Stimulated activated CD8-positive, alpha-beta memory T cell treated with anti-CD3 and anti-CD28 coated beads, Interleukin-7, amount 100 ng/mL, for 24 hours (primary cell): ENCODE measurements around the gene NKG7.
A peak's percentile ranks its signal among the peaks of the same experiment; 100 is the strongest.

Experiments used
- DNase-seq: peaks from one replicate; pipeline ENCODE4 v3.0.0-alpha.2; 2020; ENCODE audit warnings: low read depth

Gene NKG7

DNA sequence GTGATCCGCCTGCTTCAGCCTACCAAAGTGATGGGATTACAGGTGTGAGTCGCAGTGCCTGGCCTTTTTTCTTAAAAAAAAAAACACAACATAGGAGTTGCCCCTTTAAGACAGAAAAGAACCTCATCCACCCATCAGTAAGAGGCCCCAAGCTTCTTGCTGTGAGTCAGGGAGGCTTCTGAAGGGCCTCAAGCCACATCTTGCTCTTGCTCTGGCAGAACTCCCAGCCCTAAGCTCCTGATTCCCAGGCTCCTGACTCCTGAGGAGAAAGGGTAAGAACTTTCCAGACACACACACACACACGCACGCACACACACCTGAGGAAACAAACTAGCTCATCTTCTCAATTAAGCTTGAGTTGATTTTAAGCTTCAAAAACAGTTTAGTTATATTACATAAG lies 13.2 kb downstream of the NKG7 start:
- DNase-seq: no peak

DNA sequence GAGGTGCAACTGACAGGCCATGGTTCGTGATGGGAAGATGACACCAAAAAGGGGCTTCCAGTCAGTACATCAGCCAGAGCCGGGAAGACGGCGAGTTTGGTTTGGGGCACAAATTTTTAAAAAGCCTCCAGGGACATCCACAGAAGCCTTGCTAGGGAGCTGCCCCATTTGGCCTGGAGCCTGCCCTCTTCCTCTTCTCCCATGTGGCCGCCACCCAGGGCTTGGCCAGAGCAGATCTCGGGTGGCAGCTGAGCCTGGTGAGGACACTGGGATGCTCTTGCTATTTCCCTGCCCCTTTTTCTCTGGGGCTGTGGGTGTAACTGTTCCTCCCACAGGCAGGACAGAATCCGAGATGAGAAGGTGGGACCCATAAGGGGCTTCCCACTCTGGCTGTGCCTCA lies 14.5 kb downstream of the NKG7 start:
- DNase-seq: no peak

DNA sequence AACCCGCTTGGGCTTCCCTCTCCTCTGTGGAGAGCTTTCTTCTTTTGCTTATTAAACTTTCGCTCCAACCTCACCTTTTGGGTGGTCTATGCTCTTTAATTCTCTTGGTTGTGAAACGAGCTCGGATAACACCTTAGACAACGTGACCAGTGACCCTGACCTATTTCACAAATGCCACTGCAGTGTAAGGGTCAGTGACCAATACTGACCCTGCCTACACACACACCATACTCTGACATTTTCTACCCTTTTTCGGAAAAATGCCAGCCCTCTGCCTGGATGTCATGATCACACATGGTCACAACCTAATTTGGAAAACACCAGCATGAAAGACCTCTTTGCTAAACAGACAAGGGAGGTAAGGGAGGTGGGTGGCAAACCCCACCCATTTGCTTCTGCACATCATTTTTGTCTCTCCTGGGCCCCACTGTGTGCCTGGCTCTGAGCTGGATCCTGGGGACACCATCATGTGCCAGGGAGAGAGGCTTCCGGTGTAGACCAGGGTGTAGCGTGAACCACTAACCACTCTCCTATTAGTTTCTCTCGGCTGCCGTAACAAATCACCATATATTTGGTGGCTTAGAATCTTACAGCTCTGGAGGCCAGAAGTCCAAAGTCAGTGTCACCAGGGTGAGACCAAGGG lies 16.2 kb downstream of the NKG7 start:
- no peak for DNase-seq

DNA sequence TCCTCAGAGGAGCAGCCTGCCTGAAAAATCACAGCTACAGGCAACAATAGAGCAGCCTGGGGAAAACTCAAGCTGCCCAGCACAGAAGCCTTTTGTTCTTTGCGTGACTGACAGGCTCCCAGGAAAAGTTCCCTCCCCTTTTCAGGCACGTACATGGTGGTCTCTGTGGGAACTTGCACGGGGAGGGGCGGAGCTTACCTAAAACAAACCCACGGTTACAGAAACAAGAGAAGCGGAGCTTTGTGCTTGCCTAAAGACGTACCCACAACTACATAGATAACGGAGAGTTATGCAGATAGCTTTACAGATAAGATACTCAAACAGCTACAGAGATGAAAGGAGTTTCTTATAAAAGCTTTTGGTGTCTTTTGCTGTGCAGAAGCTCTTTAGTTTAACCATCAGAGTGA lies 17.7 kb downstream of the NKG7 start:
- DNase-seq: no peak

DNA sequence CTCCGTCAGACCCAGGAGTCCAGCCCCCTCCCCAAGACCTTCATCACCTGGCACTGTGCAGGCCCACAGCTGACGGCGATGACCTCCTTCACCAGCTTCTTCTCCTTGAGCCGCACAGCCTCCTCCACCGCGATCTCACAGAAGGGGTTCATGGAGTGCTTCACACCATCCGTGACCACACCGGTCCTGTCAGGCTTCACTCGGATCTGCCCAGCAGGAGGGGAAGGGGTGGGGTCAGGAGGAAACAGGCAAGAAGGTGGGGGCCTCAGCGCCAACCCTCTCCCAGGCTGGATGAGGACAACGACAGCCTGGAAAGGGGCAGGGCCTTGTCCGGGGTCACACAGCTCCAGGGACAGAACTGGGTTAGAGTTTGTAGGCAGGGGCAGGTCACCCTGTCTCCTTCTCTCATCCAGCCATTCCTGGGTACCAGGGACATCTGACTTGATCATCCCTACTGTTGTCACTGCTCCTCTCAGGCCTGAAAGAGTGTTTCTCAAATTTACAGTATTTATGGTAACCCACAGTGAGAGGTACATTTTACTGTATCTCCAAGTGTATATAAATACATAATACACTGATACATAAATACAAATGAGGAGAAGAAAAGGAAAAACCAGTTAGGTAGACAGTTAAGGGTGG lies 18.2 kb downstream of the NKG7 start:
- DNase-seq: no peak

DNA sequence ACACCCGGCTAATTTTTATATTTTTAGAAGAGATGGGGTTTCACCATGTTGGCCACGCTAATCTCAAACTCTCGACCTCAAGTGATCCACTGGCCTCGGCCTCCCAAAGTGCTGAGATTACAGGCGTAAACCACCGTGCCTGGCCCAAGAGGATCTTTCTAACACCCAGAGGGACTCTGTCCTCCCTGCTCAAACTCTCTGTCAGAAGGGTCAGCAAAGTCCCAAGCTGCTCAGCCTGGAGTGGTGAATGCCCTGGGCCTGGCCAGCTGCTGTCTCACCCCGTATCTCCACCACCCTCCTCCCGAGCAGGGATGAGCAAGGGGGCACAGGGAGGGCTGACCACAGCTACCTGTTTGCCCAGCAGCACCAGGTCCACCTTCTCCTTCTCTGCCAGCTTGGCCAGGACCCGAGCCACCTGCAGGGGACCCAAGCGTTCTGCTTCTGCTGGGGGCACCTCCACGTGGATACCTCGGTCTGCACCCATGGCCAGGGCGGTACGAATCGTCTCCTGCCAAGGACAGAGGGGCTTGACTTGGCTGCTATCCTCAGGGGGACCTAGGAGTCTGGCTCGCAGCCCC lies 19.6 kb downstream of the NKG7 start:
- no peak for DNase-seq

DNA sequence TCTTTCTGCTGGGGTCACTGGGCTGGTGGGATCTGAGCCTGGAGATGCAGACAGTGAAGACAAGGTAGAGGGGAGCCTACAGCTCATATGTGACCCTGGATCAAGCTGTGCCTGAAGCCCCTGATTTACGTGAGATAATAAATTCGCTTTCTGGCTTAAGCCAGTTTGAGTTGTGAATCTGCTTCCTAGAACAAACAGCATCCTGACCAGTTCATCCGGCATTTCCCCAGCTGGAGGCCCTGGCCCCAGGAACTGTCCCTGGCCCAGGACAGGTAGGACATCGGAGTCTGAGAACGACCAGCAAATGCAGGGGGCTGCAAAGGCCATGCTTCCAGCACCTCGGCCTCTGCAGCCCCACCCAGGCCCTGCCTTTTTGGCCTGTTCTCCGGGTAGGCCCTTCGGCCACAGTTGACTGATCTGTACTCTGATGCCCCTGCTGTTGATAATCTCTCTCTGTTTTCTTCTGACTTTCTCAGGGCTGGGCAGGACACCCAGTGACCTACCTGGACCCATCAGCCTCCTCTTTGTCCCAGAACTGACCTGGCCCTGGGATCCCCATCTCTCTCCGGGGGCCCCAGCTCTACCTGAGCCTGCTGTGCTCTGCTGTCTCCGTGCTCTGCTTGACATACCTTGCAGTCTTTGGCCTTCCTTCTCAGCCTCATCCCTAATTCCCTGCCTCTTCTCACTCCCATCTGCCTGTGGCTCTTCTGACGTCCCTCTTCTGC lies 21.0 kb downstream of the NKG7 start:
- DNase-seq: no peak

DNA sequence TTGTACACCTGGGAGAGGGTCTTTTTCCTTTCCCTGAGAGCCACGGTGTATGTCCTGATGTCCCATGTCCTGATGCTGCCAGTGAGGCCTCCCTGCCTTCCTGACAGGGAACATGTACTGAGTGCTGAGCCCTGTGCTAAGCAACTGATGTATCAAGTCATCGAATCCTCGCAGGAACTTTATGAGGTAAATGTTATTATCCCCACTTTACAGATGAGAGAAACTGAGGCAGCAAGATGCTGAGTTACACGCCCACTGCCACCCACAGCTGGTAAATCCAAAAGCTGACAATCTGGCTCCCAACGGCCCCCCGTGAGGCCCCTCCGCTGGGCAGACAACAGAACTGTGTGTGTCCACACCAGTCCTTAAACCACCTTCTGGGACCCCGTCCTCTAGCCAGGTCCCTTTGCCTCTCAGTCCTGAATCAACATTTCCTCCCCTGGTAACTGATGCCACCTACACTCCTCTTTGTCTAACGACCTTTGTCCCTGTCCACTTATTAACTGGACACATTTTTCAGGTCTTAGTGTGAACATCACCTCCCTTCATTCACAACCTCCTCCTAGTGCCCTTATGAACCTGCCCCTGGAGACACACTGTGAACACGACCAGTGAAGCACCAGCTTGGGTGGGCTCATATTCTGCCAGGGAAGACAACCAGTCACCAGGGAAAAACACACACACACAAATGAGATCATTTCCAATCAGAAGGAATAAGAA lies 25.1 kb downstream of the NKG7 start:
- DNase-seq: no peak

DNA sequence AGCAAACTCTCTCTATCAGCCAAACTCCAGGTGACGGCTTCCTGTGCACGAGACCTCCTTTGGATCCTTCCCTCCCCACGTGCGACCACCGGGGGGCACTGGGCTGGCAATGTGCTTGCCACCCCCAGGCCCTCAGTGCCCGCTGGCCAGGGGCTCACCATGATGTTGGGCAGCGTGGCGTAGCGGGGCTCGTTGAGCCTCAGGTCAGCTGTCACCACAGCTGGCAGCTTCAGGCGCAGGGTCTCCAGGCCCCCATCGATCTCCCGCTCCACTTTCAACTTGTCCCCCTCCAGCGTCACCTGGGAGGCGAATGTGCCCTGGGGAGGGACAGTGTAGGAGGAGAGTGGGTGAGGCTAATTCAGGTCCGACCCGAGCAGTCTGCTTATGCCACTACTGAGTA lies 25.7 kb downstream of the NKG7 start:
- no peak for DNase-seq

DNA sequence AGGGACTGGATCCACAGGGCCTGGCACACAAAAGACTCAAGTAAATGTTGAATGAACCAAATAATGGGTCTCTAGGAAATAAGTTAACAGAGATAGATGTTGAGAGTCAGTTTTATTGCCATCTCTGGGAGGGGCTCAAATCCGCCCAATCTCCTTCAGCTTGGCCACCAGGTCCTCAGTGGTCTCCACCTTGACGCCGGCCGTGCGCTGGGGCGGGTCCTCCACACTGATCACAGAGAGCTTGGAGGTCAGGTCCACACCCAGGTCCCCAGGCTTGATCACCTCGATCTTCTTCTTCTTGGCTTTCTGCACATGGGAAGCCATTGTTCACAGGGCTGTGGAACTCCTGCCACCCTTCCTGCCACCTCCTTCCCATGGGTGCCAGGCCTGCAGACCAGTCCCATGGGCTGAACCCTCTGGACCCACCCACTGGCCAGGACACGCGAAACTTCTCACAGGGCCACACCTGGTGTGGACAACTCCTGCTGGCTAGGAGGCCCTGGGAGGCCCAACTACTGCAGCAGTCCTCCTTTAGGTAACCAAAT lies 27.3 kb downstream of the NKG7 start:
- no peak for DNase-seq

DNA sequence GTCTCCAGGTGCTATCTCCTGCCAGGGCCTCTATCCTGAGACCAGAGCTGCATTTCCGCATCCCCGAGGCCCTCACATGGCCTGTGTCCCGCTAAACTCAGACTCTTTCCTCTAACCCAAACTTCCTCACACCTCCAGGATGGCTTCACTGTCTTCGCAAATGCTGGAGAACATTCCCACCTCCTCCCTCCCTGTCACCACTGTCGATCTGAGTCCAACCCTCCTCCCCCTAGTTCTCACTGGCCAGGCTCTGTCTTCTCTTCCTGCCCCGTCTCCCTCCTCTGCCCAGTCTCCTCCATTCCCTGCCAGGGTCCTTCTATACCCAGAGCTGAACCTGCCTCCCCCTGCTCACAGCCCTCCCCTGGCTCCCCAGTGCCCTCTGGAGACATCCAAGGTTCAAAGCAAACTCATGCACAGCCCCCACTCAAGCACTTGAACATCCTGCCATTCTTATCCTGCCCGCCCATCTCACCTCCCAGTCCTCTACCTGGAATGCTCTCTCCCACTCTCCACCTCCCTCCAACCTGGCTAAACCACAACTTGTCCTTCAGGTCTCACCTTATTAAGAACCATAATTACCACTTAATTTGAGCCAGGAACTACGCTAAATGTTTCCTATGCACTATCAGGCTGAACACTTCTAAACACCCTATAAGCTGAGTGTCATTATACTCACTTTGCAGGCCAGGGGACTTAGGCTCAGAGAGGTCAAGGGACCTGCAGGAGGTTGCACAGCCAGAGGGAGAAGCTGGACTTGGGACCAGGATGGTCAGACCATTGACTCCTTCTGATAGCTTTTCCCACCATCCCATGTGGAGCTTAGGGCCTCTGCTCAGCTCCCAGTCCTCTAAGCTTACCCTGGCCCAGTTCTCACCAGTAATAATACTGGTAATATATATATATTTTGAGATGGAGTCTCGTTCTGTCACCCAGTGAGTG lies 29.6 kb downstream of the NKG7 start:
- DNase-seq: no peak

DNA sequence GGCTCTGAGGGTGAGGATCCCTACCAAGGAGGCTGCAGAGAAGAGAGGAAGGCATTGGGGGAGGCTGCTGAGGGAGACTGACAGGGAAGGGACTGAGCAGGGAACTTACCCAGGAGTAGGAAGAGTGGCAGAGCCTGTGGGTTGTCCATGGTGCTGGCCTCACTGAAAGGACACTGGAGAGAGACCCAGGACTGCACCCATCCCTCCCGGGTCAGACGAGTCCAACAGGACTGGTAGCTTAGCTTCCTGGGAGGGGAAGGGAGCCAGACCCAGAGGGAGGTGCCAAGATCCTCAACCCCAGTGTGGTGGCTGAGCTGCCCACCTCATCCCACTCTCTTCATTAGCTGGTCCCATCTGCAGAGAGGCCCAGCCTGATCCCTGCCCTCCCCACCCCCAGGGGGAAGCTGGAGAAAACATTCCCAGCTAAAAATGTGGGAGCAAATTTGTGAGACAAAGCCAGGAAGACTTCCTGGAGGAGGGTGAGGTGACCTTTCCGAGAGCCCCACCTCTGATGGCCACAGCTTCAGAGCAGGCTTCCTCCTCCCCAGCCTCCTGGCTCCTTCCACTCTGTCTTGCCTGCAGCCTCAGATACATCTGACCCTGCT lies 30.4 kb downstream of the NKG7 start, which contains the start of gene VSIG10L:
VSIG10L (minus strand) TSS at position 164 of the 605 bp plus-strand sequence; CDS start at position 149, 15 bp downstream.
- no peak for DNase-seq

DNA sequence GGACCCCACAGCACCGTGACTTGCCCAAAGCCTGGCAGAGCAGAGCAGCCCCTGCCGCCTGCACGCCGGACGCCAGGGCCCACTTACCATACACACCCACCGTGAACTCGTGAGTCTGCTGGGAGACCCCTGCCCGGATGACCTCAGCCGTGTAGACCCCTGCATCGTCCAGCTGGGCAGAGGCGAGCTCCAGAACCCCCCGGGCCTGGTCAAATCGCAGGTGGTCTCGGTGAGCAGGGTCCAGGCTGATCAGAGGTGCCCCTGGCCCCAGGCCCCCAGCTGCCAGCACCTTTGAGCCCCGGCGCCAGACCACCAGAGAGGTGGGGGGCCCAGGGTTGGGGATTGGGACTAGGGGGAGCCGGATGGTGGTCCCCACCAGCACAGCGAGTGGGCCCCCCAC lies 31.4 kb downstream of the NKG7 start:
- no peak for DNase-seq

DNA sequence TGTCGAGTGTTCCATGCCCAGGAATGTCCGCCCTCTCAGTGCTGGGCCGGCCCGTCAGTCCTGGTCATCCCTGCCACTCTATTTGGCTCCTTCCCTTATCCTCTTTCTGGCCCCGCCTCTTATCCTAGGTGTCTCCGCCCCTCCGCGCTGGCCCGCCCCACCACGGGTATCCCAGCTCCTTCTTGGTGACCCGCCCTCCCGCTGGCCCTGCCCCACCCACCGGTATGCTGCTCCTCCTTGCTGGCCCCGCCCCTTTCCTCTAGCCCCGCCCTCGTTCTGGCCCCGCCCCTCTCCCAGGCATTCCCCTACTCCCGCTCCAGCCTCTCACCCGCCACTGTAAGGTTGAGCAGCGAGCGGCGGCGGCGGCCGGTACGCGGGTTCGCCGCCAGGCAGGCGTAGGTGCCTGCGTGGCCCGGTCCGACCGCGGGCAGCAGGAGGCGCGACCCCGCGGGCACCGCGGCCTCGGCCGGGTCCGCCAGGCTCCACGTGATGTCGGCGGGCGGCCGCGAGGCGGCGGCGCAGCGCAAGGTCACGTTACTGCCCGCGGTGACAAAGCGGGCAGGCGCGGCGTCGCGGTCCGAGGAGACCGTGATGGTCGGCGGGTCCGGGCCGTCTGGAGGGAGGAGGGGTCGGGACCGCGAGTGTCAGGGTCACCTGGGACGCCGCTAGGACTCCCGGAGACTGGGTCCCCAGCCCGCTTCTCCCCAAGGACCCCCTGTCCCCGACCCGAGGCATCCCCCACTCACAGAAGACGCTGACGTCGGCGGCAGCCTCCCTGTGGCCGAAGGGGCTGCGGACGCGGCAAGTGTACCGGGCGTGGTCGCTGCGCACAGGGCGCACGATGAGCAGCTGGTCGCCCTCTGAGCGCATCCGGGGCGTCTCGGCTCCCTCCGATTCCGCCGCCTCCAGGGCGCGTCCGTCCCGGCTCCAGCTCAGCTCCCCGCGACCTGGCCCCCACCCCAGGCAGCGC lies 32.5 kb downstream of the NKG7 start:
- DNase-seq: peak; percentile 91

DNA sequence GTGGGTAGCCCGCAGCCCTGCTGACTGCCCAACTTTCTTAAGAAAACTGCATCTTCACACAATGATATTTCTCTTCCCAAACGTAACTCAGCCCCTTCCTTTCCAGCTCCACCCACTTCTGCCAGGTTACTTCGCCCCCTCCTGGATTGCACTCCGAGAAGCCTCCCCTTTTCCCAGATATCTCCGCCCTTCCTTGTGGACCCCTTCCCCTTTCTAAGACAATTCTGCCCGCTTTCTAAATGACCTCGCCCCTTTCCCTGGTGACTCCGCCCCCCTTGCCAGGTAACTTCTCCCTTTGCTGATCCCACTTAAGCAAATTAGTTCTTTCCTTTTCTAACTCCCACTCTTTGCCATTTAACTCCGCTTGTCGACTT lies 33.2 kb downstream of the NKG7 start:
- DNase-seq: peak; percentile 25

DNA sequence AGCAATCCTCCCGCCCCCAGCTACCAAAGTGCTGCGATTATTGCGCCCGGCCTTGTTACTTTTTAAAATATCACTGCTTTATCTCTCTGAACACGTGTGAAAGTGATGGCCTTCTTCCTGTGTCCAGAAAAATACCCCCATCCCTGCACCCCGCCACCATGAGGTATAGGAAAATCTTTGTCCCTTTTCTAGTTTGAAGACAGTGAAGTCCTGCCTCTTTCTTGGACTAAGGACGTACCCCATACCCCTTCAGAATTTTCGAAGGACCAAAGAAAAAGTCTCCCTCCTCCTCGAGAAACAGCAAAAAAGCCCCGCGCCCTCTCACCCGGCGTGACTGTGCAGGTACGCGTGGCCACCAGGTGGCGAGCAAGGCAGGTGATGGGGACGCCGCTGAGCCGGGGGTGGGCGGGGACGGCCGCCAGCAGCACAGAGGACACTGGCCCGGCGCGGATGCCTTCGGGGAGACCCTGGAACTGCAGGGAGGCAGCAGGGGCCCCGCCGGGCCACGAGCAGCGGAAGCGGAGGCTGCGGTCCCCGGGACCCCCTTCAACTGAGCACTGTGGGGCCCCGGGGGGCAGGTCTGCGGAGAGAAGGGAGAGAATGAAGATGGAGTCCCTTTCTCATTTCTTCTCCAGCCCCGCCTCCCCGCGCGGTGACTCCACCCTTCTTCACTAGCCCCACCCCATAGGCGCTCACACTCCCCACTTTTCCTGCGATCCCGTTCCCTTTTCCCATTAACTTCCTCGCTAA lies 33.7 kb downstream of the NKG7 start:
- peak; percentile 75 for DNase-seq

DNA sequence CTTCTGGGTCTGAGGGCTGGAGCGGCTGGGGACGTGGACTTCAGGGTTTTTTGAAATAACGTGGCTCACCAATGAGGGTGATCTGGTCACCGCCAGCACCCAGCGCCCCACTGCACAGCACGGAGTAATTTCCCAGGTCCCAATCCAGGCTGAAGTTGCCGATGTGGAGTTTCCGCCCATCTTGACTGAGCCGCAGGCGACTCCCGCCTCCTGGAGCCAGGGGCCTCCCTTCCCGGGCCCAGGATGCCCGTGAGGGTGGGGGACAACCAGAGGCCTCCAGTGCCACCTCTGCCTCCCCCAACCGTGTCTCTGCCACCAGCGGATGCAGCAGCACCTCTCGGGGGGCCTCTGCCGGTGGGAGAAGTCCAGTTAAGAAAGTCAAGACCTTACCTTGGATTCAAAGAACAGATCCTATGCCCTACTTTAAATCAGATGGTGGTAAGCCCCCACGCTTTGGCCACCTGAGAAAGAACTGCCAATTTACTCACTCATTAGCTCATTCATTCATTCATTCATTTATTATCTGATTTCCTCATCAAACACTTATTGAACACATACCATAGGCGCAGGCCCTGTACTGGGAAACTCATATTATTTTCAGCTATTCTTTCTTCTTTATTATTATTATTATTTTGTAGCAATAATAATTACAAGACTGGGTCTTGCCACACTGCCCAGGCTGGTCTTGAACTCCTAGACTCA lies 34.4 kb downstream of the NKG7 start:
- DNase-seq: no peak
